HTR-8/SVneo (cell line): ENCODE results near the gene ZFP90.
"Not testable (repeated sequence)": the region's sequence is repeated elsewhere in the genome, so short reads cannot be mapped to it uniquely, and the experiment has no call there.

Experiments used
- DNase-seq: peaks from one replicate; pipeline ENCODE4 v3.0.0; 2011; ENCODE audit warnings: low spot score, mixed read lengths; ENCODE audit not compliant: insufficient read length
- FAIRE-seq: peaks from 2 replicates; lab custom pipeline; 2011; peaks lifted over from hg19 to GRCh38; lab: Jason Lieb, UNC

ZFP90 gene

DNA sequence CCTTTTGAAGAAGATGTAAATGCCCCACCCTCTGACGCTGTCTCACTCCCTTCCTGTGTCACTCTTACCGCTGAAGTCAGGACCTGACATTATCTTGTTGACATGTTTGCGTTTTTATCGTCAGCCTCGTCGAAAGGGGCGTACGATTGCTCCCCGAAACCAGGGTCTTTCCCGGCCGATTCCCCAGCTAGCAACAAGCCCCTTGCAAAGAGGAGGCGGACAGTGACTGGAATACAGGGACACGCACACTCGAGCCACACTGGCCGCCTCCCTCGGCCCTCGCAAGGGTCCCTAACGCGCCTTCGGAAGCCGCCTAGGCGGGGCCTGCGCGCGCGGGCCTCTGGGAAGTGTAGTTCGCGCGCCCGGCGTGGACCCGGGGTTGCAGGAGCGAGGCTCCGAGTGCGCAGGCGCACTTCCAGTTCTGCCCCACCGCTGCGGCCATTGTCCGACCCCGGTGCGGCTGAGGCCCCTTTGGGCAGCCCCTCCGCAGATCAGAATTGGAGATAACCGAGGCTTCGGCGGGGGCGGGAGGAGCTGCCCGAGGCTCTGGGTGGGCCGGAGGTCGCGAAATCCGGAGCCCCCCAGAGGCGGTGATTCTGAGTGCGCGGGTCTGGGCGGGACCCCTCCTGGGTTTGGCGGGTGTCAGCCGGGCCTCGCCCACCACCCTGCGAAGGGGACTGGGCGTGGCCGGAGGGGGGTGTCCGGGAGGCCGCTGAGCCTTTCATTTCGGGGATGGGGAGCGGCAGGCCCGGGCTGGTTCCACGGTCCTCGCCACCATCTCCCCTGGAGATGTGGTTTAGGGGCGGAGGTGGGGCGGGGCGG is at the start of gene ZFP90:
ZFP90 (plus strand) TSS at position 412 of the 822 bp plus-strand sequence. CDS start 502 bp downstream, outside the sequence.
- DNase-seq (peak; percentile 97), FAIRE-seq (peak; percentile 94)

DNA sequence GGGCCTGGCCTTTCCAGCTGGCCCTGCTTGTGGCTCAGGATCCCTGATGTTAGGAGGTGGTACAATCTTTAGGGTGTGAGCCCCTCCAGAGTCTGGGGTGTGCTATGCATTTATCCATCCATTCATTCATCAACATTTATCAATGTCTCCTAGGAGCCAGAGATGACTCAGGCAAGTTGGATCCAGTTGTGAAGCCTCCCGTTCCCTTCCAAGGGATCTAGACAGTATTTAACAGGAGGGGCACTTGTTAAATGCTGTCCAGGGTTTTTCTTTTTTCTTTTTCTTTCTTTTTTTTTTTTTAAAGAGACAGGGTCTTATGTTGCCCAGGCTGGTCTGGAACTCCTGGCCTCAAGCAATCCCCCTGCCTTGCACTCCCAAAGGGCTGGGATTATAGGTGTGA is 48.7 kb upstream of the ZFP90 start:
- FAIRE-seq, result no peak
- DNase-seq, result no peak

DNA sequence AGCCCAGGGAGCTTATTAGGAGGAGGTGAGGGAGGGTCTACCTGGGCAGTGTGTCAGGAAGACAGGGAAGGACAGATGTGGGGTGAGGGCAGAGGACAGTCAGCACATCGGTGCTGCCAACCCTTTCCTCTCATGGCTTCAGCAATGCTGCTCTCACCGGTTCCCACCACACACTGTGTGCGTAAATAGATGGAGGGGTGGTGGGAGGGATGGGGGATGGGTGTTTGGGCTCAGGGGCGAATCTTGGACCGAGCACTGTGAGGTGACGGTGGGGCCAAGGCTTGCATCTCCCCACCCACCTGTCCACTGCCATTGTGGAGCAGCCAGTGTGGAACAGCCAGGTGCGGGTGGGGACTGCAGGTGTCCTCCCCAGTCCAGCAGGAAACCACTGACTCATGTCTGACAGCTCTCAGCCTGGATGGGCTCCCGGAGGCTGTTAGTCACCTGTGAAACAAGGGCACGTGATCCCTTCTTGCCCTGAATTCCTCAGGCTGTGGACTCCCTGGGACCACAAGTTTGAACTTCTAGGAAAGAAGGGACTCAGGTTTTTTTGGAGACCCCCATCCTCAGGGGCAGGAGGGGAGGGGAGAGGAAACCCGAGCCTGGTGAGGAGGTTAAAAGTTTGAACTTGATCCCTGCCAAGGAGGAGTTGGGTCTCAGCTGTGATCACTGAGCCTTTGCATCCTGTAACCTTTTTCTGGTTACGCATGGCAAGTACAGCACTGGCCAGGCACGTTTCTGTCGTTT is 48.1 kb upstream of the ZFP90 start:
- DNase-seq, result peak; percentile 89
- FAIRE-seq, result peak; percentile 96

DNA sequence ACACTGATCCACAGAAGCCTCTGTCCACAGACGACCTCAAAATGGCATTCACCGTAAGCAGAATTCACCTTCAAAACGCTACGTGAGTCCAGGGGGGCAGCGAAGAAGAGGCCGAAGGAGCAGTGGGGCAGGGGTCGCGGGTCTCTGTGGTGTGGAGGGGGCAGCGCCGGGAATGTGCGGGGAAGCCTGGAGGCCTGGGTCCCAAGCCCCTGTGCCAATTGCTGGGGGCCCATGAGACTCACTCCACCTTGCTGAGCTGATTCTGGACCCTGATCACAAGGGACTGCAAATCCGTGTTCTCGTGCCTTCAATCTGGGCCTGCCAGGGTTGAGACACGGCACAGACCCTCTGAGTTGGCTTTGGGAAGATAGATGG is 47.5 kb upstream of the ZFP90 start:
- no peak for DNase-seq
- no peak for FAIRE-seq

DNA sequence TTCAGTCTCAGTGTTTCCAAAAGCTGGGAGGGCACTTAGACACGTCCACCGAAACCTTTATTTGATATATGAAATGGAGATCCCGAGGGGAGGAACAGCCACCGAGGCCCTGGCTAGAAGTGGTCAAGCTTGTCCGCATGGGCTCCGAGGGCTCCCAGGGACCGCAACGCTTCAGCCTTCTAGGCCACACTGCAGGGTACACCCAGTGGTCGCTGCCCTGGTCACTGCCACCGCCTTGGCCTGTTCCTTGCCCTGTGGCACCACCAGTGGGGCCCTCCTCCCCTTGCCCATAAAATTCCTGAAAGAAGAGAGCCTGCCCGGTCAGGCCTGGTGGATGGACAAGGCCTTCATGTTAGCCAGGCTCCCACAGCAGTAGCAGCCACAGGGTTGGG is 46.9 kb upstream of the ZFP90 start:
- DNase-seq, result no peak
- no peak for FAIRE-seq

DNA sequence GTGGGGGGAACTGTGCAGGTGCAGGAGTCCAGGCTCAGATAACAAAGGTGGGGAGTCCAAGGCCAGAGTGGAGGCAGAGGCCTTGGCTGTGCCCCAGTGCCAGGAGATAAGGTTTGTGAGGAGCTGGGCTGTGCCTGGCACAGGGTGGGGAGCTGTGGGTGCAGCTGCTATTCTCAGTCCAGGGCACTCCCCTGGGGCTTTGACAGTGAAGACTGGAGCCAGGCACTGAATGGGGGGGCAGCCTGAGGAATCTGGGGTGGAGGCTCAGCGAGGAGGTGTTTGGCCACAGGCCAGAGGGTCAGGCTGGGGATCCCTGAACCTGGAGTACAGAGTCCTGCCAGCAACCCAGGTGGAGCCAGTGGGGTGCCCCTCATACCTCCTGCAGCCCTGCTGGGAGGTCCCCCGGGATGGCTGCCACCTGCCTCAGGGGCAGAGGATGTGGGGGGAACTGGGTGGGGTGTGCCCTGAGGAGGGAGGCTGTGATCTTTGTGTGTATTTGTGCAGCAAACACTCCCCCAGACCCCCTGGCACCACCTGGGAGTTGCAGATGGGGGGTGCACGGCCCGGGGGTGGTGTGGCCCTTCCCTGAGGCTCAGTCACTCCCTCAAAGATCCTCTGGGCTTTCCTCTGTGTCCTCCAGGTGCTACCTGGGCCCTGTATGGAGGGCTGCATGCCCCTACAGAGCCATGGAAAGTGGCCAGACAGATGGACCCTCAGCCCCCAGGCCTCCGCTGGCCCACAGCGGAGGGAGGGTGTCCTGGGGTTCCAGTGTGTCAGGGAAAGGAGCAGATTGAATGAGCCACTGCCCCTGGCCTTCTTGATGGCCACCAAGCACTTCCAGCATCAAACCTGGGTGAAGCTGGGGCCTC is 46.3 kb upstream of the ZFP90 start:
- no peak for DNase-seq
- no peak for FAIRE-seq

DNA sequence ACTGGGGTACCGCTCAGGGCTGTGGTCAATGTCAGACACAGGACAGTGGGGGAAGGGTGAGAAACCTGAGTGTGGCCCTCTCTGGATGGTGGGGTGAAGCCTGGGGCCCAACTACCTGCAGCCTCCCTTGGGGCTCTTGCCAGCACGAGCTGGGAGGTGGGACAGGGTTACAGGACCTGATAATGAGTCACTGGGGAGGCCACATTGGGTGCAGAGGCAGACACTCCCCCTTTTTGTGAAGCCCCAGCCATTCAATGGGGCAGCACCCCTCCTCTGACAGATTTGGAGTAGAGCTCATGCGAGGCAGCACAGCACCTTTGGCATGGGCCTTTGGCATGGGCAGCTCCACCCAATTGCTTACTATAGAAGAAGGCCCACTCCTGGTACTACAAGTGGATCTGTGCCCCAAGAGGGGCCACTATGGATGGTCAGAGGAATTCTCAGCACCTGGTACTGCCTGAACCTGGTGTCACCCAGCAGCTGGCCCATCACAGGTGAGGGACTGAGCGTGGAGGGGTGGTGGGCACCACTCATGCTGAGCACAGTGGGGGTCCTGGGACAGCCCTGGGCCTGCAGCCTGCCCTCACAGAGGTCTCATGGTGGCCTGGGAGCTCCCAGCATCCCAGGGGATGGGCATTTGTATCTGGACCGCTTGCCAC is 45.5 kb upstream of the ZFP90 start:
- FAIRE-seq, result no peak
- no peak for DNase-seq

DNA sequence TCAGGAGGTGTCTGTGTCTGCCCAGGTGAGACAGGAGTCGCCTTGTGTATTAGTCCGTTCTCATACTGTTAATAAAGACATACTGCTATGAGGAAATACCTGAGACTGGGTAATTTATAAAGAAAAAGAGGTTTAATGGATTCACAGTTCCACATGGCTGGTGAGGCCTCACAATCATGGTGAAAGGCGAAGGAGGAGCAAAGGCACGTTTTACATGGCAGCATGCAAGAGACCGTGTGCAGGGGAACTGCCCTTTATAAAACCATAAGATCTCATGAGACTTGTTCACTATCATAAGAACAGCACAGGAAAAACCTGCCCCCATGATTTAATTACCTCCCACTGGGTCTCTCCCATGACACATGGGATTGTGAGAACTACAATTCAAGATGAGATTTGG is 44.8 kb upstream of the ZFP90 start:
- FAIRE-seq, DNase-seq: not testable (repeated sequence)

DNA sequence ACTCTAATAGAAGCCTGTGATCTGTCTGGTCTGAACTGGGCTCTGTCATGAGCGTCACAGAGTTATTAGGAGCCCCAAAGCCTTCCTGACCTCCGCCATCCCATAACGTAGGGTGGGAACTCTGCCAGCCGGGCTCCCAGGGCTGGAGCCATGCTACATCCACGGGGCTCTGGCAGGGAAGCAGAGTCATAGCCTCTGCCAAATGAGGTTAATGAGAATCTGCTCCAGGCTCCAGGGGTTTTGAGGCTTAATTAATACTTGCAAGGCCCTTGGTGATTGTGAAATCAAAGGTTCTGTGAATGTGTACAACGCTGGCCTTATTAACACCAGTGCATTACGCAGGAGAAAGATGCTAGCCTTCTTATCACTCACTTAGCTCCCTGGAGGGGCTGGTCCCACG is 42.4 kb upstream of the ZFP90 start:
- no peak for DNase-seq
- no peak for FAIRE-seq

DNA sequence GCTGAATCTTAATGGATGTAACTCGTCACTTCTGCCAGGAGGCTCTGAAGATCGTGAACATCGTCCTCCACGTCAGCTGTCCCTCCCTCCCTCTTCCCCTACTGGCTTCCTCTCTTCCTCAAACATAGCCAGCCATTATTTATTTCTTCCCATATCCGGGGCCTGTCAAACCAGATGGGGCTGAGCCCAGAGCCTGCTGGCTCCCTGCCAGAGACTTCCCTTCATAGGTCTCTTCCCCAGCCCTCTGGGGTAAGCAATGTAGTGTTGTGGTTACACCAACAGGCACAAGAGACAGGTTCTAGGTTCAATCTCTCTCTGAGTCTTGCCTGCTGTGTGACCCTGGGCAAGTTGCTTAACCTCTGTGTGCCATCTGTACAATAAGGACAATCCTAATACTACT is 40.1 kb upstream of the ZFP90 start:
- DNase-seq (no peak), FAIRE-seq (no peak)

DNA sequence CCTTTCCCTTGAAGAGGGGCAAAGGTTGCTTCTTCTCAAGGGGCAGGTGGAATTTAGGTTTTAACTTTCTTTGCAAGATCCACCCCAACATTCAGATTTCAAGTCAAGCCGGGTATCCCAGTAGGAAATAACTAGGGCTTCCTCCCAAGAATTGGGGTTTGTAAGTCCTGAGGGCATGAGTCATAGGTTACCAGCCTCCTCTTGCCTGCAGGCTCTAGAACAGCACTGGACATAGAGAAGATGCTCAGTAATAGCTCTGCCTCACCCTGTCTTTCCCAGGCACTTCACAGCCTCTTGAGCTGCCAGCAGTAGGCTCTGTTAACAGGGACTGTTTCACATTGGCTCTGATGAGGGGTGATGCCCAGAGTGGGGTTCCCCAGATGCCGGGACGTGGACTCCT is 35.8 kb upstream of the ZFP90 start:
- DNase-seq (peak; percentile 30), FAIRE-seq (no peak)

DNA sequence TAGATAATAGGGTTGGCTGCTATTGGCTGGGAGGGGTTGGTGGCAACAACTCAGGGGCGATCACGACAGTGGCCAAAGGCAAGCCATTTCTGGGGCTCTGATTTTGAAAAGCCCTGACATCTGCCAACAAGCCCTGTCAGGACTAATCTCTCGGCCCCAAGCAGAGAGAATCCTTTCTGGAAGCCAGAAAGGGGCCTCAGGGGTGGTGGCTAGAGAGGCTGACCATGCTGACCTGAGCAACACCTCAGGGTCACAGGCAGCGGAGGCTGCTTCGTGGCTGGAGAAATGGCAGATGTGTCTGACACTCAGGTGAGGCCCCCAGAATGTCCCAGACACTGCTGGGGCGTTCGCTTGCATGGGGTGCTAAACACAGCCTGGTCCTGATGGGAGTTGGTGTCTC is 35.0 kb upstream of the ZFP90 start:
- FAIRE-seq, result no peak
- DNase-seq, result no peak

DNA sequence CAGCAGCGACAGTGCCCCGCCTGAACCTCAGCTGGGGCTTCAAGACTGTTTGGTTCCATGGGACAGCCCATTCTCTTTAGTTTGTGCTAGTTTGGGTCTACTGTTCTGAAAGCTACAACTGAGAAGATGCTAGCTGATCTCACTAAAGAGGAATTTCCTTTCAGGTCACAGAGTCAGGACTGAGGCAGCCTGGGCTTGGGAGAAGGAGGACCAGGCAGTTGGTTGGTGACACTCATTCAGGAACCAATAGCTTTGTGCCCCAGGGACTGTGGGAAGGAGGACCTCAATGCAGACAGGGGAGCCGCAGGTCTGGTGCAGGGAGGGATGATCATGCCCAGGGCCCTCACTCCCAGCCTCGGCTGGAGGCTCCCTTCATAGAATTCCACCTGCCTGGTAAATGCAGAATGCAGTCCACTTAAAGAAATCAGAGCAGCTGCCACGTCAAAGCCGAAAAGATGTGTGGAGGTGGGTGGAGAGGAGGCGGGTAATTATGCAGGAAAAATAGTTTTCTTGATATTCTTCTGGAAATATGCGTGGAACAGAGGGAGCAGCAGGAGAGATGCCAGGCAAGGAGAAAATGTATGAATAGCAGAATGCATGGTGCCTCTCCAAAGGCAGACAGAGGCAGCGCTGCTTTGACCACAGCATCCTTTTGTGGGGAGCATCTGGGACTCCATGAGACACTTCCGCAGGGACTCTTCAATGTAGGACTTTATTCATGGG is 32.6 kb upstream of the ZFP90 start:
- peak; percentile 60 for DNase-seq
- FAIRE-seq, result peak; percentile 90

DNA sequence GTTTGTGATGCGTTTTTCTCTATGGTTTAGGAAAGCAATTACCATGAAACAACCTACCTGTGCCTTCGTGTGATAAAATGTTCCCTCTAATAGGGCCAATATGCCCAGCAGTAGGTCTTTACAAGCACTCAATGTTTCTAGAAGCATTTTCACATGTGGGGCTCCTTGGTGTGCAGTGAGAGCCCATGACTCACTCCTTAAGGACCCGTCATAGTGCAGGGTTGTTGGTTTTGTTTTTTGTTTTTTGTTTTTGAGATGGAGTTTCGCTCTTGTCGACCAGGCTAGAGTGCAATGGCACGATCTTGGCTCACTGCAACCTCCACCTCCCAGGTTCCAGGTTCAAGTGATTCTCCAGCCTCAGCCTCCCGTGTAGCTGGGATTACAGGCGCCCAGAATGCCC is 31.1 kb upstream of the ZFP90 start:
- DNase-seq (no peak), FAIRE-seq (no peak)

DNA sequence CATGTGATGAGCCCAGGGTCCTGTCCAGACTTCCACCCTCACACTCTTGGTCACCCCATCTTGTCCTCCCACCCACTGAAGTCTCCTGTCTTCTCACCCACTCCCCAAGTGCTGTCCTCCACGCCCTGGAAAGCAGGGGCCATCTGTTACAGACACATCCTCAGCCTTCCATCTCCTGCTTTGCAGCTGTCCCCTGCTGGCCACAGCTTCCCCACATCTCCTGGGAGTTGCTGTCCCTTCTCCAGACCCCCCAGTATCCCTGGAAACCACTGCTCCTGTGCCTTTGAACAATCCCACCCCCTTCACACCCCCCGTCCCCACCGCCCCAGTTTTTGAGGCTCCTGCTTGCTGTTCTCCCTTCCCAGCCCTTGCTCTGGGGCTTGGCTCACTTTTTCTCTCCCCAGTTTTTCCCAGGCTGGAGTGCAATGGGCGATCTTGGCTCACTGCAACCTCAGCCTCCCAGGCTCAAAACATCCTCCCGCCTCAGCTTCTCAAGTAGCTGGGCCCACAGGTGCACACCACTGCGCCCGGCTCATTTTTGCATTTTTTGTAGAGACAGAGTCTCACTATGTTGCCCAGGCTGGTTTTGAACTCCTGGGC is 30.4 kb upstream of the ZFP90 start:
- no peak for DNase-seq
- no peak for FAIRE-seq

DNA sequence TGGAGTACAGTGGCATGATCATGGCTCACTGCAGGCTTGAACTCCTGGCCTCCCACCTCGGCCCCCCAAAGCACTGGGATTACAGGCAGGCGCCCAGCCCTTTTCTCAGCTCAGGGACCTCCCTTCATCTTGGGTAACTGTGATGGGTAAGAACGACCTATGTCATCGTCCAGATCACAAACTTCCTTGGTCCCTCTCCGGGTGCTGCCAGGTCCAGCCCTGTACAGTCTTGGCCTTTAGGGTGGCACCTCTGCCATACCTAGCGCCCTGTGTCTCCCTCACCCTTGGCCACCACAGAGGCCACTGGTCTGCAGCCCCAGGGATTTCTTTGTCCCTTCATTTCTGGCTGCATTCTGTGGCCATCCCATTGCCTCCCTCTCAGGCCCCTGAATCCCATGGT is 29.7 kb upstream of the ZFP90 start:
- FAIRE-seq (no peak), DNase-seq (no peak)

DNA sequence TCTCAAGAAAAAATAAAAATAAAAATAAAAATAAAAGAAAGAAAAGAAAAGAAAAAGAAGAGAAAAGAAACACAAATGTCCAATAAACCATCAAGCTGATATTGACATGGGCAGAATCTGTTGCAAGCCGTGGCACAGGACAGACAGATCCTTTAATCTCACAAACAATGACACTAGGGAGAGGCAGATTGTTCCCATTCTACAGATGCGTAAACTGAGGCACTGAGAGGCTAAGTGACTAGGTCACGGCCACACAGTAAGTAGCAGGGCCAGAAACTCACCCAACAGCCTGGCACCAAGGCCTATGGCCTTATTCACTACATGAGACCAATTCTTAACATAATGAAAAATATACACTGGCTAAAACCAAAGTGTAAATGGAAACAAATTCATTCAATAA is 28.3 kb upstream of the ZFP90 start:
- no peak for DNase-seq
- no peak for FAIRE-seq

DNA sequence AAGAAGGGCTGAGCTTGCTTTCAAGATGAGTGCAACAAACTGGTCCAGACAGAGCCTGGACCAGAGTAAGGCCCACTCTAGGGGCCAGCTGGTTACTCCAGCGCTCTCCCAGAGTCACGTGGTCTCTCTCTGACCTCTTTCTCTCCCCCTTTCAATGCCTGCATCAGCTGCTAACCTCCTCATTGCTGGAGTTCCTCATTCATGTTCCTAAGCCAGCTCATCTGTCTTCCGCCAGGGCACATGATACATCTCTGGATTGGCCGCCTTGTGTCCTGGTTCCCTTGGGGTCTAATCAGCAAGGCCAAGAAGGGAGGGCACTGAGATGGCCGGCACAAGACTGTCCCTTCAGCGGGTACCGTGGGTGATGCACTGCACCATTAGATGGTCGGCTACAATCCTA is 26.9 kb upstream of the ZFP90 start:
- no peak for FAIRE-seq

DNA sequence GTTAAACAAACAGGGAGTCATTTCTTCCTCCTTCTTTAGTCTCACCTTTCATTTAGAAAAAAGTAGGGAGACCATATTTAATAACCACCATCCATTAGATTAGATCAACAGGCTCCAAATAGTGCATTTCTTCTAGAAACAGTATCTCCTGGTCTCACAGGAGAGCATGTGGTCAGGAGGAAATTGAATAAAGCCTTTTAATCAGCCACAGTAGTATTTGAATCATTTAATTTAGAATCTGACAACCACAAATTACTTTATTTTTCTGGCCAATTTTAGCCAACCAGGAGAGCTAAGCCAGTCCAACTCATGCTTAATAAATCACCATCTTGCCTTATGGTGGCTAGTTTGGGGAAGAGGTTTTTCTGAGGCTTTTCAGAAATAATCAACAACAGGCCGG is 26.3 kb upstream of the ZFP90 start:
- FAIRE-seq (no peak), DNase-seq (no peak)

More for the DNA sequence above, 26.9 kb upstream of the ZFP90 start:
- no peak for DNase-seq
